Skin epidermis (tissue), 12 donors: ENCODE results near the gene CCT7.
A peak's percentile ranks its signal among the peaks of the same experiment; 100 is the strongest.

ENCODE experiments used
- H3K27ac ChIP-seq, 21 experiments: fragments of 200-600 bp; sonication (generic) in 11 of 21; one replicate each; pipeline ENCODE4 v1.5.0; 2020; ENCODE audit warnings: mild to moderate bottlenecking in 3 of 21, inconsistent platforms in 2 of 21, moderate library complexity in 2 of 21
- H3K4me3 ChIP-seq, 7 experiments: fragments of 200-600 bp; sonication (generic) in 2 of 7; one replicate each; pipeline ENCODE4 v1.5.0; 2020; ENCODE audit warnings: inconsistent platforms in 2 of 7, mild to moderate bottlenecking in 2 of 7, moderate library complexity in 1 of 7

CCT7 gene

DNA sequence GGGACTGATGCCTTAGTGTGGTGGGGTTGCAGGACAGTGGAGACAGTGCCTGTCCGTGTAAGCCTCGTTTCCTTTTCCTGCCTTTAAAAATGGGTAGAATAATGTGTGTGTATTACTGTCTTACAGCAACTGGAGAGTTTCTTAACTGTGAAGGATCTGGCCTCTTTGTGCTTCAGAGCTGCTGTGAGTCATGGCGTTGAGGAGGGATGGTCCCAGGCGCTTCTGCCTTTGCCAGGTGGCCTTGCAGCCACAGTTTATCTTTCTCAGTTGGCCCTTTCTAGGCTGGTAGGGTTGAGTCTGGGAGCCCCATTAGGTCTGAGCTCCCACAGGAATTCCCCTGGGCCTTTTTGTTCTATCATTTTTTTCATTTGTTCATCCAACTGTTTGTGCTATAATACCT lies 10.3 kb upstream of the CCT7 start:
- H3K27ac ChIP-seq: no peak overlapping the region
- H3K4me3 ChIP-seq: no peak overlapping the region

DNA sequence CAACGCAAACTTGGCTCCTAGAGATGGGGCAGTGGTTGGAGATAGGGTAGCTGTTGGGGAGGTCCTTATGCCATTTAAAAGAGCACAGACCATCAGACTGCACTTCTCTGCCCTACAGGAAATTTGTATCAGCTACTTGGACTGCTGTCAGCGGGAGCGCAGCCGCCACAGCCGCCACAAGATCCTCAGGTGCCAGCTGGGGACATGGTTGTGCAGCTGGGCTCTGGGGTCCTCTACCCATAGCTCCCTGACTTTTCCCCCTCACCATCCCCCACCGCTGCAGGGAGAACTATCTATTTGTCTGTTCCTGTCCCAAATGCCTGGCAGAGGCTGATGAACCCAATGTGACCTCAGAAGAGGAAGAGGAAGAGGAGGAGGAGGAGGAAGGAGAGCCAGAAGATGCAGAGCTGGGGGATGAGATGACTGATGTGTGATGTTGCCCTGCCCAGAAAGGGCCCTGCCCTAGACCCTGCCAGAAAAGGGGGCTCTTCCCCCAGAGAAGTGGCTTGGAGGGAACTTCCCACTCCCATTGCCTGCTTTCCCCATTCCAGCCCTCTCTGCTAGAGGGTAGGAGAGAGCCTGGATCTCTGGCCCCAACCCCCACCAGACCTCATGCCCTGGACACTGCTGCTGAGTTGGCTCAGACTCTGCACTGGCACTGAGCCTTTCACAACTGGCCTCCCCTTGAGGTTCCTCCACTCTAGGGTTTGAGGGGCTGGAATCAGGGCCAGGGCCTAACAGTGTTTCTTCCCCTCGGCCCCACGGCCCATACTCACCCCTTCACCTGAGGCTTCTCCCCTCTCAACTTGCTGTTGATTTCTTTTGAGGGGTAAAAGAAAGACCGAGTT lies 8.4 kb upstream of the CCT7 start:
- H3K27ac ChIP-seq: no peak overlapping the region
- no peak overlapping the region for H3K4me3 ChIP-seq

DNA sequence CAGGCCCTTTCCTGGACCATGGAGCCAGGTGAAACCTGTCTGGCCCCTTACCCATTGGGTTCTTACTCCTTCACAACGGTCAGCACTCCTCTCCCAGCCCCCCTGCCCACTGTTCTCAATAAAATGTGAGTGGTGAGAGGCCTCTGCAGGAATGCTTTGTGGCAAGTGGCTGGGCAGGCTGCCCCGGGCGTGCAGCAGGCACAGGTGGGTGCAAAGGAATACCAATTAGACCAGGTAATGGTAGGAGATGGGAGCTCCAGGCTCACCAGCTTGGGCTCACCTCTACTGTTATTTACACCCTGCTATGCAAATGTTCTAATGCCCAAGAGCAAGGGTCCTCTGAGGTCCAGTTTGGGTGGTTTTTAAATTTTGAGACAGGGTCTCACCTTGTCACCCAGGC lies 7.0 kb upstream of the CCT7 start:
- Histone ChIP-seq H3K27ac (no peak overlapping the region), H3K4me3 (no peak overlapping the region)

DNA sequence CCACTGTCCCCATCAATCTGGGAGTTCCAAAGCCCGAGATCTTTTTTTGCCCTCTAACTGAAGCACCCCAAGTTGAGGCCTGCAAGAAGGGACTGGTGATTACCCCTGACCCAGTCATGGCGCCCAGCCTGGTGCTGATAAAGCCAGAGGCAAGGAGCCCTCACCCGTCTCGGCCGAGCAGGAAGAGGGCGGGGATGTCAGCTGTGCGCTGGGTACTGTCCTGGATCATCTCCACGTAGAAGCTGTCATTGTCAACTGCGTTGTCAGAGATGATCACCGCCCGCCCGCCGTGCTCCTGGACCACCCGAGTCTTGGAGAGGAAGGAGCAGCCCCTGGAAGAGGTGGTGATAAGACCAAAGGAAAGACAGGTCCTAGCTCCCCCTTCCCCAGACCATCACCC lies 5.5 kb upstream of the CCT7 start:
- Histone ChIP-seq H3K4me3 (no peak overlapping the region), H3K27ac (no peak overlapping the region)

DNA sequence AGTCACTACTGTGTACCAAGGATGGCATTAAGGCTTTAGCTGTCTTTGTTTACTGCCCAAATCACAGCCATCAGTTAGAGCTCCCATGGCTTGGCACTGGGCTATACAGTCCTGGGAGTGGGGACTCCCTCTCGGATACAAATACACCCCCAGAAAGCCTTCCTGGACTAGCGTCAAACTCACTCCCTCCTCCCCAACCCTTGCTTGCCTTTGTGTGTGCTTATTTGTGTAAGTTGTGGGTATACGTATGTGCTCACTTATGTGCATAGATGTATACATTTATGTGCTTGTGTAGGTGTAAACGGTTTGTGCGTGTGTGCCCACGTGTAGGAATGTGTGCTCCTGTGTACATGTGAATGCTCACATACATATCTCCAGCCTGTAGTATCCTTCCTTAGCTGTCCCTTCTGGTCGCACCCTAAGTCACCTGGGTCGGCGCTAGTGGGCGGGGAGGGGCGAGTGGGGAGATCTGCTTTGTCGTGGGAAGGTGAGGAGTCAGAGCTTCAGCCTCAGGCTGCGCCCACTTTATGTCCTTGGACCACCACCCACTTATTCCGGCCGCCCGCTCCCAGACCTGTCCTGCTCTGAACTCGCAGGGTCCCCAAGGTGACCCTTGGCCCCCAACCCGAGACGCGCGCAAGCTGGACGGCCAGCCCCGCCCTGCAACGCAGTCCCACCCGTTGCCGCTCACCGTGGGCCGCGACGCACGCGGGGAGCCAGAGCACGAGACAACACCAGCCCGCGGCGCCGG lies 1.5 kb upstream of the CCT7 start:
- Histone ChIP-seq H3K4me3 (peak overlapping the region; percentile 64 to 83 (median 82)), H3K27ac (peak overlapping the region in 20 of 21 experiments; percentile 12 to 93 (median 74))

DNA sequence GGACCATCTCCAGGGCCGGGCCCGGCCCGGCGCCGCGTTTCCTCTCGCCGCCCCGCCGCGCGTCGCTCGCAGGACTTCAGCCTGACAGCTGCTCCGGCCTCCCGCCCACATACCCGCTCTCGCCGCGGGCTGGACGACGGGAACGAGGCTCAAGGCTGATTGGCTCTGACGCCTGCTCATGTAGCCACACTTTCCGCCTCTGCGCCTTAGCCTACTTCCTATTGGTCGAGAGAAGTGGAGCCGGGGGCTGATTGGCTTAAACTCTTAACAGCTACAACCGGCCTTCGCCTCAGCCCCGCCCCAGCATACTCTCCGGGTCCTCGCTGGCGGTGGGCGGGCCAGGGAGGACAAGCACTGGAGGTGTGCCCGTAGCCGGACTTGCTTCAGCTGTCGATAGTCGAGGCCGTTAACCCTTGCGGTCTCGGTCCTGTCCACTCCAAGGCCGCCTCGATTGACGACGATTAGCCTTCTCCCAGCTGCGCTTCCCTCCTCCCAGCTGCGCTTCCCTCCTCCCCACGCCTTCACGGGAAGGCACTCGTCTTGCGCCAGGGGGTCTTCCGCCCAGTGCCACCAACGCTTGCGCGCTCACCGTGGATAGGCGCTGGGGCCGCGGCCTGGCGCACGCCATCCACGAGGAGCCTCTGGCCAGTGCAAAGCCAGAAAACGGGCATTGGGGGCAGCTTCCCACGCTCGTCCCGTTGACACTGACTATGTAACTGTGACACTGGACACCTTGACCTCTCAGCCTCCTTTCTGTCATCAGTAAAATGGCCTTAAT lies 765 bp upstream of the CCT7 start, which contains the start of gene PRADC1:
PRADC1 (minus strand) TSS at position 86 of the 778 bp plus-strand sequence; CDS start at position 7, 79 bp downstream.
- H3K27ac ChIP-seq: peak within 1 kb of the TSS; percentile 75 to 98 (median 96)
- H3K4me3 ChIP-seq: peak within 1 kb of the TSS; percentile 64 to 83 (median 82)

DNA sequence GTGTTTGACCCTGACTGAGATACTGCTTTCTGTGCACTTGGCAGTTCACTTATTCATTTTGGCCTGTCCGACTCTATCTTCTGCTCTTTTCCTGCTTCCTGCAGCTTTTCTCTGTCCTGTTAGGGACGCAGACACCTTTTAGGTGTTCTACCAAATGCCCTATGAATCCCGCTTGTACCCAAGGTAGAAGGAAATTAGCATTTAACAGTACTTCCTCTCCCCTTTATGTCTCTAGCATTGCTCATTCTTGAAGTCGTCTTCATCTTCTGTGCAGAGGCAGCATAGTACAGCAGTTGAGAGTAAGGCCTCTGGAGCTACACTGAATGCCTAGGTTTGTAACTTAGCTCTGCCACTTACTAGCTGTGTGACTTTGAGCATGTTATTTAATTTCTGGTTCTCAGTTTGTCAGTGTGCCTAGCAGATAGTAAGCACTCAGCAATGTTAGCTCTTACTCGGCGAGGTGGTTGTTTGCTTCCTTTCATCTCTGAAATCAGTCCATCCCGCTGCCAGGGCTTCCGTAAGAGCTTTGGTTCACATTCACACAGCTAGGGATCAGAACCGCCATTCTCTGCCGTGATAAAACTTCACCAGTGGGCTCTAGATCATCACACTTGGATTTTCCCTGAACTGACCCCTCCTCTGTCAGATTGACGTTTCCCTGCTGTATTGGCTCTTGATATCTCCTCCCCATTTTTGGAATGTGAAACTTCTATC lies 1.4 kb downstream of the CCT7 start:
- Histone ChIP-seq H3K4me3 (peak overlapping the region in 6 of 7 experiments; percentile 64 to 83 (median 74)), H3K27ac (peak overlapping the region in 13 of 21 experiments; percentile 22 to 98 (median 96))

DNA sequence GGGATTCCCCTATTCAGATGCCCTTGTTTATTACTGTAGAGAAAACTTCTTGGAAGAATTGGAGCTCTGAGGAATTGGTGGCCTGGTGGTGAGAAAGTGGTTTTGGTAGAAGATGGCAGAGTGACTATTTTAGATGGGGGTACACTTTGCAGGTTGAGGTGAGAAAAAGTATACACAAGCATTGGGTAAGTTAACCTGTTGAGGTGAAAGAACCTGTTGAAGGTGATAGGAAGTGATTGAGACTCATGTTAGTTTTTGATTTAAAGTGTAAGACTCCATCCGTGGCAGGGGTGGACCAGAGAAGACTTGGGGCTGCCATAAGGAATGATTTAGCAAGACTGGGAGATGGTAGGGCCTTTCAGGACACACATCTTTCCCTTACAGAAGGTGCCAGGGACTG lies 3.1 kb downstream of the CCT7 start:
- no peak overlapping the region for H3K4me3 ChIP-seq
- H3K27ac ChIP-seq: no peak overlapping the region

DNA sequence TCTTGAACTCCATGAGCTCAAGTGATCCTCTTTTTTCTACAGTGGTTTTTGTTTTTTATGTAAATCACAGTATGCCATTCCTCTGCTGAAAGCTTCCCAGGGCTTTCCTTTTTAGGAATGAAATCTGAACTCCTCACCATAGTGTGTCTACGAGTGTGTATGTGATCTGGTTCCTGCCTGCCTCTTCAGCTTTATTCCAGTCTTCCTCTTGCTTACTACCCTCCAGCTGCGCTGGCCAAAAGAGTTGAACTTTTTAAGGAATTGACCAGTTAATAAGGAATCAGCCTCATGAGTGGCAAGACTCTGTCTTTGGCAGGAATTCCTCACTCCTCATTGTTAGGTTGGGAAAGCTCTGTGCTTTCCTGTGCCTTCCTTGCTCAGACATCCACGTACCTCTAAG lies 4.0 kb downstream of the CCT7 start:
- Histone ChIP-seq H3K4me3 (no peak overlapping the region), H3K27ac (no peak overlapping the region)

DNA sequence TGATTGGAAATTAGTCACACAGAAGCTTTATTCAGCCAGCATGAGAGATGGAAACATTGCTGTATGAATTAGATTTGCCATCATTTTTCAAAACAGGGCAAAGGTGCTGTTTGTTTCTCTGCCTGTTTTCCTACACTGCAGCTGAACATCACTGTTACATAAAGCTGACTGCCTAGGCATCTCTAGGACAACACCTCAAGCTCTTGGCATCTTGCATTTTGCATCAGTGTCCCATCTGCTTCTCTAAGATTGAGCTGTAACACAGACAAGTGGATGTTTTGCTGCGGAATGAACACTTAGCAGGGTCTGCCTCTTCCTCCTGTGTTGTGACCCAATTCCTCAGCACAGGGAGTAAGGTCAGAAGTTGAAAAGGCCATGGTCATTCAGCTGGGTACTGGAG lies 4.9 kb downstream of the CCT7 start:
- Histone ChIP-seq H3K27ac (no peak overlapping the region), H3K4me3 (no peak overlapping the region)

DNA sequence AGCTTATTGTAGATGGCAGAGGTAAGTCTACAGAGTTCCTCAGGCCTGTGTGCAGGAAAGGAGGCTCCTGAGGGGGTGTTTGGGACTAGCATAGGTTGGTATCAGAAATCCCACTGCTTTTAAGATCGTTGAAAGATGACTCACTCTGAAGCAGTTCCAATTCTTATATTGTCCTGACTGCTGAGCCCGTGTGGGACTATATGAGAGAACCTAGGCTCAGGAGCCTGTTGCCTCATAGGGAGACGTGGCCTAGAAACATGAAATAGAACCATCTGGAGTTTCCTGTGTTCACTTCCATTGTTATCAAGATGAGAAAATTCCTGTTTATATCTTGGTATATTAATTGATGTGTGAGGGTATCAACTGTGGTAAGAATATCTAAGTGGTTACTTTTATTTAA lies 5.7 kb downstream of the CCT7 start:
- Histone ChIP-seq H3K27ac (no peak overlapping the region), H3K4me3 (no peak overlapping the region)

DNA sequence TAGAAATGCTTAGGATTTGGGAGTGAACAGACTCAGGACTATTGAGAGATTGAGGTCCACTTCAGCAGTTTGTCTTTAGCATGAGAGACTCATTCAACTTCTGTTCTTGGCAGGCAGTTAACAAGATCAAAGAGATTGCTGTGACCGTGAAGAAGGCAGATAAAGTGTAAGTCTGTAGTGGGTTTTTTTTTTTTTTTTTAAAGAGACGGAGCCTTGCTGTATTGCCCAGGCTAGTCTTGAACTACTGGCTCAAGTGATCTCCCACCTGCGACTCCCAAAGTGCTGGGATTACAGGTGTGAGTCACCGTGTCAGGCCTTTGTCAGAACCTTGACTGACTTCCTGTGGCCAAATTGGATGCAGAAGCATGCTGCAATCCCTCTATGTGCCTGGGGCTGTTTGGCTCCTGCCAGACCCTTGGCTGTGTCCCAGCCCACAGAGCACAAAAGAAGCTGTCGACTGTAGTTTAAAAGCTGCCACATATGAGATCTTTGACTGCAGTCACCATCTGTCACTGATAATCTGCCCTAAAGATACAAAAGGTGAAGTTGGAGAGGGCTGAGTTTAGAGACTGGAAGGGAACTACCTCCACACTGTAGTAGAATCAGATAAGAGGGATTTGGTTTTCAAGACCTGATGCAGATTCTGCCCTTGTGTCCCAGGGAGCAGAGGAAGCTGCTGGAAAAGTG lies 9.9 kb downstream of the CCT7 start:
- no peak overlapping the region for H3K4me3 ChIP-seq
- no peak overlapping the region for H3K27ac ChIP-seq

DNA sequence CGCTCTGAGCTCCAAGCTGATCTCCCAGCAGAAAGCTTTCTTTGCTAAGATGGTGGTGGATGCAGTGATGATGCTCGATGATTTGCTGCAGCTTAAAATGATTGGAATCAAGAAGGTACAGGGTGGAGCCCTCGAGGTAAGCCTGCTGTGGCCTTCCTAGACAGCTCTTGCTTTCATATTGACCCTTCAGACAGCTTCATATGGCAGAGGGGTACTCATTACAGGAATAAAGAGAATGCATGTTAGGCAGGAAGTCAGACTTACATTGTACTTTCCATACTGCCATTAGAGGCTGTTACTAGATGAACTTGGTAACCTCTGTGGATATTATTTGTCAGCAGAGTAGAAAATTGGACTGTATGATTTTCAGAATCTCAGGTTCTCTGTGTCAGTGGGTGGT lies 10.5 kb downstream of the CCT7 start:
- H3K4me3 ChIP-seq: no peak overlapping the region
- H3K27ac ChIP-seq: no peak overlapping the region

DNA sequence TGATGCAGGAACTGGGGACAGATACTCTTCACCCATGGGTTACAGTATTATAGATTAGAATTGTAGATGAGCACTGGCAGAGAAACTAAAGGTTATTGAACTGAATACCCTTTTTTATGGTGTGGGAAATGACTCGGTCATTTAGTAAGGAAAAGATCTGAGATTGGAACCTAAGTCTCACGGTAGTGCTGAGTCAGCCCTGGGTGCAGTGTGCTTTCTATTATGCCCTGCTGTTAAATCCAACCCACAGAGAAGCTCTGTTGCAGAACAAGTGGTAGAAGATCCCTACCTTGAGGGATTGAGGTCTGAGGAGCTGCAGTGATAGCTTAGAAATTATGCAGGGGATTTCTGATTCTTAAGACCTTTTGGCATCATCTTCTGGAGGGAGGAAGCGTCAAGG lies 12.7 kb downstream of the CCT7 start:
- Histone ChIP-seq H3K27ac (no peak overlapping the region), H3K4me3 (no peak overlapping the region)

DNA sequence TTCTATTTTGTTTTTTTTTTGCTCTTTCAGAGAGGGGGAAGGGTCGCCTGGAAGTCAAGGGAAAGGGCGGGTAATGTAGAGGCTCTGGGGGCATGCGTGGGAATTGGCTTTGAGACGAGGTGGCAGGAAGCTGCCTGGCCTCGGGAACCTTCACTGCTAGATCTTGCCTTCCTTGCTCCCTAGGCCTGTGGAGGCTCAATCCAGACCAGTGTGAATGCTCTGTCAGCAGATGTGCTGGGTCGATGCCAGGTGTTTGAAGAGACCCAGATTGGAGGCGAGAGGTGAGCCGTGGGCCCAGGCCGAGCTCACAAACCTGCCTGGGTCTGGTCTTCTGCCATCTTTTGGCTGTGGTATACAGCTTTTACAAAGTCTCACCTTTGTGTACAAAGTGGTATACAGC lies 15.5 kb downstream of the CCT7 start:
- Histone ChIP-seq H3K27ac (no peak overlapping the region), H3K4me3 (no peak overlapping the region)

DNA sequence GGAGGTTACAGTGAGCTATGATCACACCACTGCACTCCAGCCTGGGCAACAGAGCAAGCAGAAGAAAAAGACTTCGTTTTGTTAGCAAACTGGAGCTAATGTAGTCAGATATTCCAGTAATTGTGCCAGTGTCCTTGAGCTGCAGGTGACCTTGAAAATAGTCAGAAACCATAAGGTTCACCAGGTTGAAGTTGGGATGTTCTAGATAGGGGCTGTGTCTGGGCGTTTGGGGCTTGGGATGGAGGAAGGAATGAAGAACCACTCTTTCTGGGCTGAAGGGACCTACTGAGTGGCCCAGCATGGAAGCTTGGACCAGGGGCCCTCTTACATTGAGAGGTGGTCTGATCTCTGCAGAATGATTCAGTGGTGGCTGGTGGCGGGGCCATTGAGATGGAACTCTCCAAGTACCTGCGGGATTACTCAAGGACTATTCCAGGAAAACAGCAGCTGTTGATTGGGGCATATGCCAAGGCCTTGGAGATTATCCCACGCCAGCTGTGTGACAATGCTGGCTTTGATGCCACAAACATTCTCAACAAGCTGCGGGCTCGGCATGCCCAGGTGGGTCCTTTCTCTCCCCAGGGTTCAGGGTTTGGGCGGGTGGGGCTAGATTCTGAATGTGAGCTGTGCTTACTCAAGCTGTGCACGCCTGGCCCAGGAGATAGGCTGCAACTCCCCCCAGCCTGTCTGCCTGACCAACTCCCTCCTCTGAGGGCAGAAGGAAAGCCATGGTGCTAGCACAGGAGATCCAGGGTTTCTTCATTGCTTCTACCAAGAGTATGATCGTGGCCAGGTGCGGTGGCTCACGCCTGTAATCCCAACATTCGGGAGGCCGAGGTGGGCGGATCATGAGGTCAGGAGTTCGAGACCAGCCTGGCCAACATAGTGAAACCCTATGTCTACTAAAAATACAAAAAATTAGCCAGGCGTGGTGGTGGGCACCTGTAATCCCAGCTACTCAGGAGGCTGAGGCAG lies 17.1 kb downstream of the CCT7 start:
- H3K27ac ChIP-seq: no peak overlapping the region
- H3K4me3 ChIP-seq: no peak overlapping the region

DNA sequence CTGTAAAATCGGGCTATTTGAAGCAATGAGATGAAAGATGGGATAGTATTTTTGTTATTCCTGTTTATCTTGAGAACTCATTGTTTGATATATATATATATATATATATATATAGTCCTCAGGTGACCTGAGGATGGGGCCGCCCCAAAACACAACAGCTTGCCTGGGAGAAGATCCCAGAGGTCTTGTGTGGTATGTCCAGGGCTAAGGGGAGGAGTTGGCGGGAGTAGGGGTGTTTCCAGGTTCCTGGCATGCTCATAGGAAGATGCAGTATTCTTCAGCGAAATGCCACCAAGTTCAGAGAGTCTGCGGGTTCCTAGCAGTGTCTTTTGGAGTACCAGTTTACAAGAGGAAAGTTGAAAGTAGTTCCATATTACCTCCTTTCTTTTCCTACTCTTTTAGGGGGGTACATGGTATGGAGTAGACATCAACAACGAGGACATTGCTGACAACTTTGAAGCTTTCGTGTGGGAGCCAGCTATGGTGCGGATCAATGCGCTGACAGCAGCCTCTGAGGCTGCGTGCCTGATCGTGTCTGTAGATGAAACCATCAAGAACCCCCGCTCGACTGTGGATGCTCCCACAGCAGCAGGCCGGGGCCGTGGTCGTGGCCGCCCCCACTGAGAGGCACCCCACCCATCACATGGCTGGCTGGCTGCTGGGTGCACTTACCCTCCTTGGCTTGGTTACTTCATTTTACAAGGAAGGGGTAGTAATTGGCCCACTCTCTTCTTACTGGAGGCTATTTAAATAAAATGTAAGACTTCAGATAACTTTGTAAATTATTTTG lies 18.3 kb downstream of the CCT7 start:
- Histone ChIP-seq H3K4me3 (no peak overlapping the region), H3K27ac (no peak overlapping the region)
